Measurements from ENCODE around the gene NUDT19.
"Not testable (repeated sequence)": the region's sequence is repeated elsewhere in the genome, so short reads cannot be mapped to it uniquely, and the experiment has no call there.

Gene NUDT19

GRCh38 chr19:32711747-32712146 is 20.1 kb downstream of the NUDT19 start:
- no peak for DNase-seq (ENCODE audit: low spot score)

DNA sequence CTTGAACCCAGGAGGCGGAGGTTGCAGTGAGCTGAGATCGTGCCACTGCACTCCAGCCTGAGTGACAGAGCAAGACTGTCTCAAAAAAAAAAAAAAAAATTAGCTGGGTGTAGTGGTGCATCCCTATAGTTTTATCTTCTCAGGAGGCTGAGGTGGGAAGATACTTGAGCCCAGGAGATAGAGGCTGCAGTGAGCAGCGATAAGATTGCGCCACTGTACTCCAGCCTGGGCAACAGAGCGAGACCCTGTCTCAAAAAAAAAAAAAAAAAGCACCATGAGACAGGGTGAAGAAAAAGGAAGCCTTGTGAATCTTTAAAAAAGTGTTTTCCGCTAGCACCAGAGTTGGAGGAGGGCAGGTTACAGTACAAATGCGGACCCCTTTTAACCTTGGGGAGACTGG is 24.6 kb downstream of the NUDT19 start:
- not testable (repeated sequence) for DNase-seq (ENCODE audit: low spot score)

DNA sequence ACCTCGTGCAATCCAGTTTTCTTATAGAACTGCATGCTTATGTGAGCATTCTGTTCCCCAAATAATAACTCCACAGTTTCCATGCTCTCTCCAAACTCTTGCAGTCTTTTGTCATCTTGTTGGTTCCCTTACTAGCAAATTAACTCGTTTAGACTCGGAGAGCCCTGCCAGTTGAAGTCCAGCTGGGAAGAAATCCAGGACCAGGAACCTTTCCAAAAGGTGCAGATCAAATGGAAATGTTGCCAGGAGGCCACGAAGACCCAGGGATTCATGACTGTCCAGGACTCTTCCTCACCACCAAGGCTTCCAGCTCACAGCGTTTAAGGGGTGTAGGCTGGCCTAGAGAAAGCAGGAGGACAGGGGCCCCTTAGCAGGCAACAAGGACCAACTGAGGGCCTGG is 25.9 kb downstream of the NUDT19 start:
- no peak for DNase-seq (ENCODE audit: low spot score)

DNA sequence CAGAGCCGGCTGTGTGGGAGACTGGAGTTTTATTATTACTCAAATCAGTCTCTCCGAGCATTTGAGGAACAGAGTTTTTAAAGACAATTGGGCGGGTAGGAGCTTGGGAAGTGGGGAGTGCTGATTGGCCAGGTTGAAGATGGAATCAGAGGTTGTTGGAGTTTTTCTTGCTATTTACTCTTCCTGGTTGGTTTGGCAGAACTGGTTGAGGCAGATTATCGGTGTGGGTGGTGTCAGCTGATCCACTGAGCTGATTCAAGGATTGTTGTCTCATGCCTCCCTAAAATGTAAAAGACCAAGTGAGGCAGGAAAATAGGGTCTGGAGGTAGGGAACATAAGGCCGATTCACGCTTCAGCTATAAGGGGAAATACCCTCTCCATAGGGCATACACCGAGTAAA is 26.7 kb downstream of the NUDT19 start:
- no peak for DNase-seq (ENCODE audit: low spot score)

DNA sequence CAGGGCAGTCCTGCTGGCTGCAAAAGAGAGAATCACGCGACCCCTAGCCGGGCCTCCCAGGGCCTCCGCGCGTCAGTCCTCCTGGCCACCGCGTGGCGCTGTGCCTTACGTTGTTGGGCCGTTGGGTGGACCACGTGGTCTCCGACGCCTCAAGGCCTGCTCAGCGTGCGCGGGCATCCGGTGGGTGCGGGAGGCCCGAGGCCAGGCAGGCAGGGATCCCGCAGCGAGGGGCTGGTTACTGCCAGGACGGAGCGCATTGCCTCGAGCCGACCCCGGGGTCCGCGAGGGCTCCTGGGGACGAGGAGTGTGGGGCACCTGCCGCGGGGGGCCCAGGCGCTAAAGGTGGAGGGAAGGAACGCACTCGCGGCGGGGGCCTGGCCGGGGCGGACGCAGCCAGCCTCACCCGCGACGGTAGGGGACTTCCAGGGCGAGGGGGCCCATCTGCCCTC is 28.0 kb downstream of the NUDT19 start, which contains the start of gene TDRD12:
Gene TDRD12 (plus strand): TSS at position 157 of the 449 bp plus-strand sequence. CDS start 306 bp downstream, outside the sequence.
- DNase-seq (ENCODE audit: low spot score), result no peak

DNA sequence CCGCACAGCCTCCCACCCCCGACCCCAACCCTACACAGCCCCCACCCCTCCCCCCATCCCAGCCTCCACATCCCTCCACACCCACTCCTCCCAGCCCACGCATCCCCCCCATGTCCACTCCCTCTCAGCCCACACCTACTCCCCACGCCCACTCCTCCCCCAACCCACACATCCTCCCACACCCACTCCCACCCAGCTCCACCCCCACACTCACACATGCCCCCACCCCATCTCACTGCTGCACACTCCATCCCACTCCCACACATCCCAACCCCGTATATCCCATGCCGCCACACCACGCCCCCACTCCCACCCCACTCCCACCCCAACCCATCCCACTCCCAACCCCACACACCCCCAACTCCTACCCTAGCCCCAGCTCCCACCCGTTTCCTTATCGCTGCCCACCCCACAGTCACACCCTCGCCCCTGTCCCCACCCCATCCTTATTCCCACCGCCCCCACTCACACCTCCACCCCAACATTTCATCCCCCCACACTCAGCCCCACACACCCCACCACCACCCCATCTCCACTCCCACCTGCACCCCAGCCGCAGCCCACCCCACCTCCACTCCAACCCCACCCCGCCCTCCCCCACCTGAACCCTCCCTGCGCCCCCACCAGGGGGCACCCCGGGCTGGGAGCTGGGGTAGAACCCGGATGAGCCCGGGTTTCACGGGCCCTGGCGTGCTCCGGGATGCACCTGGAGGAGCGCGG is 28.8 kb downstream of the NUDT19 start:
- DNase-seq (ENCODE audit: low spot score), result no peak

GRCh38 chr19:32720936-32721250 is 29.3 kb downstream of the NUDT19 start:
- DNase-seq (ENCODE audit: low spot score), result no peak

GRCh38 chr19:32735936-32736335 is 44.3 kb downstream of the NUDT19 start:
- no peak for DNase-seq (ENCODE audit: low spot score)

DNA sequence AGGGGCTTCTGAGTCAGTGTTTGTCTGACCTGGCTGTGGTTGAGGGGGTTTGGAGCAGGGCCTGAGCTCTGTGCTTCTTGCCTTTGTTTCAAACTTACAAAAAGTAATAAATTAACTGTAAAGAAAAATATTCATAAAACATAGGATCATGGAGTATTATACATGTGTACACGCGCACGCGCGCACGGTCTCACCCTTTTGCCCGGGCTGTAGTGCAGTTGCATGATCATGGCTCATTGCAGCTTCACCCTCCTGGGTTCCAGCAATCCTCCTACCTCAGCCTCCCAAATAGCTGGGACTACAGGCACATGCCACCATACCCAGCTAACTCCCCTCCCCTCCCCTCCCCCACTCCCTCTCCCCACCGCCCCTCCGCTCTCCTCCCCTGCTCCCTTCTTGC is 51.4 kb downstream of the NUDT19 start:
- no peak for DNase-seq (ENCODE audit: low spot score)

- no peak for DNase-seq (ENCODE audit: low spot score)
Measured at GRCh38 chr19:32743447-32743846, 51.8 kb downstream of the NUDT19 start.

DNA sequence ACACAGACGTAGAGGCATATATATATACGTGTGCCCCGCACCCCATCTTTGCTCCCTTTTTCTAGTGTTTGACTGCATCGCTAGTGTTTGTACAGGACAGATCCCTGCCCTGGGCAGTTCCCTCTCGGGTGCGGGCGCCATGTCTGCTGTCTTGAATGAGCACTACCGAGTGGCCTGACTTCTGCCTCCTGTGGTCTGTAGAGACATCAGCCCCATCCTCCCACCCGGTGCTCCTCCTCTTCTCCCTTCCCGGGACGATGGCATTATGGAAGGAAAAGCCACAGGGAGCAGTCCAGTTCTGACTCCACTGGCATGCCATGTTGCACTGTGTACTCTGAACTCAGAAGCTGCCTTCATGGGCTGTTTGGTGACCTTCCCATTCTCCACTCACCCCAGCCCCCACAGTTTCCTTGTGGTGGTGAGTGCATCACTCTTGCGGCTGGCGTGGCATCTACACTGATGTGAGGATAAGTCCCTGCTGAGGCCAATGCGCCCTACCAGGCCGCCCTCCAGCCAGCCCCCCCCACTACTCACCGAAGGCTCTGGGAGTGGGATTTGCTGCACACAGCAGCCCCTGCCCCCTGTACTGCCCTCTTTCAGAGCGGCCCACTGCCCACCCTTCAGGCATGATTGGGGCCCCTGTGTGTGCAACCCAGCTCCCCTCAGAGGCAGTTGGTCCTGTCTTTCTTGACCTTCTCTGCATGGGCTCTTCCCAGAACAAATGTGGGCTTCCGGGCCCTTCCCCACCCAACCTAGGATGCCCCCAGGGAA is 53.1 kb downstream of the NUDT19 start:
- DNase-seq (ENCODE audit: low spot score), result no peak

DNA sequence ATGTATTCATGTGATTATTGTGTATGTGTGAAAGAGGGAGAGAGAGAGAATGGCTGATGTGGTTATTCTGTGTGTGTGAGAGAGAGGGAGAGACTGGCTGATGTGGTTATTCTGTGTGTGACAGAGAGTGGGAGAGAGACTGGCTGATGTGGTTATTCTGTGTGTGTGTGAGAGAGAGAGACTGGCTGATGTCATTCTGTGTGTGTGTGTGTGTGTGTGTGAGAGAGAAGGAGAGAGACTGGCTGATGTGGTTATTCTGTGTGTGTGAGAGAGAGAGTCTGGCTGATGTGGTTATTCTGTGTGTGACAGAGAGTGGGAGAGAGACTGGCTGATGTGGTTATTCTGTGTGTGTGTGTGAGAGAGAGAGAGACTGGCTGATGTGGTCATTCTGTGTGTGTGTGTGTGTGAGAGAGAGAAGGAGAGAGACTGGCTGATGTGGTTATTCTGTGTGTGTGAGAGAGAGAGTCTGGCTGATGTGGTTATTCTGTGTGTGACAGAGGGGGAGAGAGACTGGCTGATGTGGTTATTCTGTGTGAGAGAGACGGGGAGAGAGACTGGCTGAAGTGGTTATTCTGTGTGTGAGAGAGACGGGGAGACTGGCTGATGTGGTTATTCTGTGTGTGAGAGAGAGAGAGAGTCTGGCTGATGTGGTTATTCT is 54.1 kb downstream of the NUDT19 start:
- DNase-seq (ENCODE audit: low spot score), result not testable (repeated sequence)

- DNase-seq (ENCODE audit: low spot score), result not testable (repeated sequence)
Measured at GRCh38 chr19:32746631-32747196, 55.1 kb downstream of the NUDT19 start.

DNA sequence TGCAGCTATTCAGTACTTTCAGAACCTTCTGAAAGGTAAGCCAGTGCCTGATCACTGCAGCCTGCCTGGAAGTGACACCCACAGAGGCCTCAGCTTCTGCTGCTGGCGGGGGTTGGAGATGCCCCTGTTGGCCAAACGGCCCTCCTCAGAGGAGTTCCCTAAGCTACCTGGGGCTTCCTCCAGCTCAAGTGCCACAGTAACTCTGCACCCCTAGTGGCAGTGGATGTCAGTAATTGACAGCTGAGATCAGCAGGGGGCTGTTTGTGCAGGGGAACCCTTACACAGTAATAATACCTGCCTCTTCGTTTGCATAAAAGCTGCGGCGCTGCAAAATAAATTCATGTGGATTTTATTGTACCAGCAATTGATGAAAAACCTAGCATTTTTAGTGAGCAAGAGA is 56.9 kb downstream of the NUDT19 start:
- no peak for DNase-seq (ENCODE audit: low spot score)

GRCh38 chr19:32748948-32749347 is 57.3 kb downstream of the NUDT19 start:
- DNase-seq (ENCODE audit: low spot score), result no peak

- DNase-seq (ENCODE audit: low spot score), result no peak
Measured at GRCh38 chr19:32749361-32749760, 57.7 kb downstream of the NUDT19 start.

DNA sequence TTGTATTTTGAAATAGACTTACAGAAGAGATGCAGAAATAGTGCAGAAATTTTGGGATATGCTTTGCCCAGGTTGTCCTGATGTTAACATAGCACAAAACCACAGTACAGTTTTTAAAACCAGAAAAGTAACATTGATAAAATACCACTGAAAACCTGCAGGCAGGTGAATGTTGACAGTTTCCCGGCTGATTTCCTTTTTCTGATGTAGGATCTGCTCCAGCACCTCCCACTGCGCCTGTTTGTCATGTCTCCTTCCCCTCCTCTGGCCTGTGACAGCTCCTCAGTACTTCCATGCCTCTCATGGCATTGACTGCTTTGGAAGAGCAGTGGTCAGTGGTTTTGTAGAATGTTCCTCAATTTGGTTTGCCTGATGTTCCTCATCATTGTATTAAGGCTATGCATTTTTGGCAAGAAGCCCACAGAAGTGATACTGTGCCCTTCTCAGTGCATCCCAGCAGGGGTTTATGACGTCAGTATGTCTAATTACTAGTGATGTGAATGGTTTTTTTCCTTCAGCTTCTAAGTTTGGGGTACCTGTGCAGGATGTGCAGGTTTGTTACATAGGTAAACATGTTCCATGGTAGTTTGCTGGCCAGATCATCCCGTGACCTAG is 58.9 kb downstream of the NUDT19 start:
- no peak for DNase-seq (ENCODE audit: low spot score)

DNA sequence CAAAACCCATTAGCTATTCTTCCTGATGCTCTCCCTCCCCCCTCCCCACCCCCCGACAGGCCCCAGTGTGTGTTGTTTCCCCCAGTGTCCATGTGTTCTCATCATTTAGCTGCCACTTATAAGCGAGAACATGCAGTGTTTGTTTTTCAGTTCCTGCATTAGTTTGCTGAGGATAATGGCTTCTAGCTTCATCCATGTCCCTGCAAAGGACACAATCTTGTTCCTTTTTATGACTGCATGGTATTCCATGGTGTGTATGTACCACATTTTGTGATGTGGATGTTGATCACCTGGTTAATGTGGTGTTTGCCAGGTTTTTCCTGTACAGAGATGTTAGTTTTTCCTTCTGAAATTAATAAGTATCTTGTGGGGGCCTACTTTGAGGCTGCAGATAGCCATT is 59.4 kb downstream of the NUDT19 start:
- no peak for DNase-seq (ENCODE audit: low spot score)

- no peak for DNase-seq (ENCODE audit: low spot score)
Measured at GRCh38 chr19:32757189-32757588, 65.6 kb downstream of the NUDT19 start.

All from AG08396 (cell line).